ENCODE results near the gene SFXN5. TPM values are rescaled to one million over a fixed set of nuclear protein-coding genes. Genes with fewer than 3 reads are reported as not detected.

Gene SFXN5
- total and polyA plus RNA-seq, 2 of the 4 experiments (the other 2 are of a cell fraction), result 8.6 to 17.0 TPM

DNA sequence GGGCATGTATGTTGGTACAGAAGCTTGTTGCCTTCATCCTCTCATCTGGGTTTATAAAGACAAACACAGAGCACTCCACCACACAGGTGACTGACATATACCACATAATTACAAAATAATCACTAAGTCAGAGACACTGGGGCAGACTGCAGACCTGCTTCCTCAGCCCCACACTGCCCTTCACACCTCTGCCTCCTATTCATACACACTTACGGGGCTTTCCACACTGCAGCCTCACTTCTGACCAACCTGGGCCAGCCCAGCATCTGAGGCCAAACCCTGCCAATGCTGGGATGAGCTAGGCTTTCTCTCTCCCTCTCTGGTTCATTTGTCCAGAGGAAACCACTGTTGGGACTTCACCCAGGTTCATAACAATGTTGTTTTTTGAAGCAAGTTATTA, 149.7 kb downstream of the SFXN5 start:
- ATAC-seq (ENCODE audit: low read depth) (no peak), DNase-seq (no peak)
- no peak overlapping the region for H3K56ac ChIP-seq (ENCODE audit: extremely low read depth, insufficient read depth, low read length)
- no peak overlapping the region for H4K5ac ChIP-seq (ENCODE audit: low read depth, low read length)
- no peak overlapping the region for H2BK5ac ChIP-seq (ENCODE audit: low read depth, low read length, poor library complexity, severe bottlenecking)
- POLR2A ChIA-PET (ENCODE audit: unreplicated experiment), result no interaction called here
- H2BK15ac ChIP-seq (ENCODE audit: low read depth, low read length), result no peak overlapping the region
- H4K8ac ChIP-seq (ENCODE audit: low read depth in 2 of 2, low read length in 2 of 2), result no peak overlapping the region
- H2AFZ ChIP-seq (replicated peaks; ENCODE audit: low read length, poor library complexity), result no peak overlapping the region
- in situ Hi-C loops (cut with MboI; ENCODE audit: low sequenced_read_pairs), result no loop called here
- H2AK5ac ChIP-seq (ENCODE audit: low read depth, low read length), result no peak overlapping the region
- TF ChIP-seq RFX5 (IDR thresholded peaks at IDR 0.05; ENCODE audit: low read depth, low read length) (no peak), RAD21 (IDR thresholded peaks at IDR 0.05; ENCODE audit: low read length) (no peak), RCOR1 (IDR thresholded peaks at IDR 0.05; ENCODE audit: insufficient replicate concordance, low read length) (no peak), MAFK (IDR thresholded peaks at IDR 0.05; ENCODE audit: low read depth, low read length) (no peak), NFE2L2 (IDR thresholded peaks at IDR 0.05; ENCODE audit: low read depth, low read length) (no peak), POLR2A (IDR thresholded peaks at IDR 0.05; ENCODE audit: low read depth, low read length) (no peak), MAZ (IDR thresholded peaks at IDR 0.05; ENCODE audit: borderline replicate concordance, low read depth, low read length) (no peak)
- TF ChIP-seq, protein P1, sequence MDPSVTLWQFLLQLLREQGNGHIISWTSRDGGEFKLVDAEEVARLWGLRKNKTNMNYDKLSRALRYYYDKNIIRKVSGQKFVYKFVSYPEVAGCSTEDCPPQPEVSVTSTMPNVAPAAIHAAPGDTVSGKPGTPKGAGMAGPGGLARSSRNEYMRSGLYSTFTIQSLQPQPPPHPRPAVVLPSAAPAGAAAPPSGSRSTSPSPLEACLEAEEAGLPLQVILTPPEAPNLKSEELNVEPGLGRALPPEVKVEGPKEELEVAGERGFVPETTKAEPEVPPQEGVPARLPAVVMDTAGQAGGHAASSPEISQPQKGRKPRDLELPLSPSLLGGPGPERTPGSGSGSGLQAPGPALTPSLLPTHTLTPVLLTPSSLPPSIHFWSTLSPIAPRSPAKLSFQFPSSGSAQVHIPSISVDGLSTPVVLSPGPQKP (IDR thresholded peaks at IDR 0.05; ENCODE audit: borderline replicate concordance, low read depth, low read length), result no peak
- TF ChIP-seq, protein P2, sequence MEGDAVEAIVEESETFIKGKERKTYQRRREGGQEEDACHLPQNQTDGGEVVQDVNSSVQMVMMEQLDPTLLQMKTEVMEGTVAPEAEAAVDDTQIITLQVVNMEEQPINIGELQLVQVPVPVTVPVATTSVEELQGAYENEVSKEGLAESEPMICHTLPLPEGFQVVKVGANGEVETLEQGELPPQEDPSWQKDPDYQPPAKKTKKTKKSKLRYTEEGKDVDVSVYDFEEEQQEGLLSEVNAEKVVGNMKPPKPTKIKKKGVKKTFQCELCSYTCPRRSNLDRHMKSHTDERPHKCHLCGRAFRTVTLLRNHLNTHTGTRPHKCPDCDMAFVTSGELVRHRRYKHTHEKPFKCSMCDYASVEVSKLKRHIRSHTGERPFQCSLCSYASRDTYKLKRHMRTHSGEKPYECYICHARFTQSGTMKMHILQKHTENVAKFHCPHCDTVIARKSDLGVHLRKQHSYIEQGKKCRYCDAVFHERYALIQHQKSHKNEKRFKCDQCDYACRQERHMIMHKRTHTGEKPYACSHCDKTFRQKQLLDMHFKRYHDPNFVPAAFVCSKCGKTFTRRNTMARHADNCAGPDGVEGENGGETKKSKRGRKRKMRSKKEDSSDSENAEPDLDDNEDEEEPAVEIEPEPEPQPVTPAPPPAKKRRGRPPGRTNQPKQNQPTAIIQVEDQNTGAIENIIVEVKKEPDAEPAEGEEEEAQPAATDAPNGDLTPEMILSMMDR (conservative IDR thresholded peaks at IDR 0.05; ENCODE audit: low read depth, low read length), result no peak
- peaks cover 2% of the 10 kb centered on the region; the same call in 1 of the 2 replicates for H3K4me1 ChIP-seq (ENCODE audit: control insufficient read depth, insufficient read depth, low read length)
- H3K36me3 ChIP-seq (ENCODE audit: control insufficient read depth, insufficient read depth, low read length), result no peaks in the 10 kb centered on the region
- no peak overlapping the region for H2BK20ac ChIP-seq (ENCODE audit: low read depth, low read length)
- no peak overlapping the region for H3K23ac ChIP-seq (ENCODE audit: low read depth, low read length)
- no peak overlapping the region for H3K18ac ChIP-seq (ENCODE audit: low read depth, low read length)
- no peaks in the 10 kb centered on the region for H3K79me1 ChIP-seq (ENCODE audit: low read depth in 1 of 2, low read length in 2 of 2)
- H3K14ac ChIP-seq (replicated peaks; ENCODE audit: low read depth, low read length), result no peak overlapping the region
- H4K20me1 ChIP-seq (ENCODE audit: insufficient read depth, low read length), result peaks cover 37% of the 10 kb centered on the region; the same call in 1 of the 2 replicates
- intact Hi-C loops (cut with micrococcal nuclease), result no loop called here
- no peak overlapping the region for H4K91ac ChIP-seq (ENCODE audit: insufficient read depth, low read depth, low read length)
- no peak overlapping the region for H3K27ac ChIP-seq (ENCODE audit: insufficient read depth, low read length)
- H3K4ac ChIP-seq (ENCODE audit: low read depth, low read length), result no peak overlapping the region
- H3K27me3 ChIP-seq (ENCODE audit: control insufficient read depth, insufficient read depth, low read length), result peaks cover 98% of the 10 kb centered on the region
- 13% methylated on average over 1 of the region's 1 CpG; no CpG with 5 or more reads in 1 of the 2 experiments for WGBS, 2 experiments (ENCODE audit: extremely low coverage in 2 of 2, insufficient read length in 1 of 2)
- H3K9ac ChIP-seq (ENCODE audit: low read depth, low read length), result no peak overlapping the region
- H3K4me3 ChIP-seq (ENCODE audit: insufficient read depth, low read depth, low read length), result no peak overlapping the region
- H3K9me3 ChIP-seq (ENCODE audit: control insufficient read depth, insufficient read depth, low read length), result peaks cover 25% of the 10 kb centered on the region
- no TSS peak for BruUV-seq (replicated peaks)
- dilution Hi-C loops (cut with HindIII; ENCODE audit: low sequenced_read_pairs, unreplicated experiment), result no loop called here
- H2AK9ac ChIP-seq (replicated peaks; ENCODE audit: low read depth, low read length, poor library complexity), result no peak overlapping the region
- CTCF ChIA-PET, result no interaction called here
- H2BK120ac ChIP-seq (ENCODE audit: low read depth, low read length), result no peak overlapping the region
- H3K9me1 ChIP-seq (ENCODE audit: insufficient read depth, low read length), result no peaks in the 10 kb centered on the region
- no peak overlapping the region for H3K4me2 ChIP-seq (ENCODE audit: low read depth, low read length)

Data from IMR-90 (cell line).